ENCODE data around the gene MCHR1.
"Not testable (repeated sequence)": the region's sequence is repeated elsewhere in the genome, so short reads cannot be mapped to it uniquely, and the experiment has no call there.

- not testable (repeated sequence) for TF ChIP-seq MECOM (CRISPR knock-in tag; IDR thresholded peaks at IDR 0.05); ZC3H11A (IDR thresholded peaks at IDR 0.05; ENCODE audit: low read depth, low read length); ZNF174 (CRISPR knock-in tag; IDR thresholded peaks at IDR 0.05); POLR2A (conservative IDR thresholded peaks at IDR 0.05); SMARCA4 (IDR thresholded peaks at IDR 0.05); MYC (IDR thresholded peaks at IDR 0.05; ENCODE audit: low read depth, low read length); MYC (CRISPR knock-in tag; IDR thresholded peaks at IDR 0.05; ENCODE audit: borderline replicate concordance, low read depth); CBFB (CRISPR knock-in tag; IDR thresholded peaks at IDR 0.05); ASH1L (IDR thresholded peaks at IDR 0.05; ENCODE audit: borderline replicate concordance, low read depth, partially characterized antibody); HDAC3 (IDR thresholded peaks at IDR 0.05; ENCODE audit: borderline replicate concordance, partially characterized antibody); ZNF274 (IDR thresholded peaks at IDR 0.05; ENCODE audit: borderline replicate concordance, low read depth, low read length); EZH2 (IDR thresholded peaks at IDR 0.05; ENCODE audit: borderline replicate concordance, low read depth, low read length); RAD51 (IDR thresholded peaks at IDR 0.05; ENCODE audit: borderline replicate concordance, low read depth)
- TF ChIP-seq, protein P1, sequence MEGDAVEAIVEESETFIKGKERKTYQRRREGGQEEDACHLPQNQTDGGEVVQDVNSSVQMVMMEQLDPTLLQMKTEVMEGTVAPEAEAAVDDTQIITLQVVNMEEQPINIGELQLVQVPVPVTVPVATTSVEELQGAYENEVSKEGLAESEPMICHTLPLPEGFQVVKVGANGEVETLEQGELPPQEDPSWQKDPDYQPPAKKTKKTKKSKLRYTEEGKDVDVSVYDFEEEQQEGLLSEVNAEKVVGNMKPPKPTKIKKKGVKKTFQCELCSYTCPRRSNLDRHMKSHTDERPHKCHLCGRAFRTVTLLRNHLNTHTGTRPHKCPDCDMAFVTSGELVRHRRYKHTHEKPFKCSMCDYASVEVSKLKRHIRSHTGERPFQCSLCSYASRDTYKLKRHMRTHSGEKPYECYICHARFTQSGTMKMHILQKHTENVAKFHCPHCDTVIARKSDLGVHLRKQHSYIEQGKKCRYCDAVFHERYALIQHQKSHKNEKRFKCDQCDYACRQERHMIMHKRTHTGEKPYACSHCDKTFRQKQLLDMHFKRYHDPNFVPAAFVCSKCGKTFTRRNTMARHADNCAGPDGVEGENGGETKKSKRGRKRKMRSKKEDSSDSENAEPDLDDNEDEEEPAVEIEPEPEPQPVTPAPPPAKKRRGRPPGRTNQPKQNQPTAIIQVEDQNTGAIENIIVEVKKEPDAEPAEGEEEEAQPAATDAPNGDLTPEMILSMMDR (IDR thresholded peaks at IDR 0.05 in 2 of 3, conservative IDR thresholded peaks at IDR 0.05 in 1 of 3; ENCODE audit: insufficient read depth in 2 of 3, low read depth in 1 of 3, low read length in 3 of 3): not testable (repeated sequence)
Observed at GRCh38 chr22:40676166-40676565, 3.1 kb upstream of the MCHR1 start.

Measured in K562 (cell line).